ENCODE data around the gene USF1. TPM values are rescaled to one million over a fixed set of nuclear protein-coding genes. Genes with fewer than 3 reads are reported as not detected.

The USF1 gene
- total and polyA plus RNA-seq, 9 of the 15 experiments (the other 6 are each of a cell fraction or from before 2014, with no cell fraction given) = 7.4 to 60.2 (median 54.2) TPM

GRCh38 chr1:161013488-161014230 lies 32.1 kb downstream of the USF1 start (continued):
- peak in 1 of 2 experiments; percentile 69; a peak in 2 of 4 replicates for TF ChIP-seq ZNF318 (IDR thresholded peaks at IDR 0.05; ENCODE audit: borderline replicate concordance in 1 of 2, low read depth in 1 of 2)
- peak; percentile 78; the same call in 1 of the 2 replicates for TF ChIP-seq GATAD2A (IDR thresholded peaks at IDR 0.05)
- TF ChIP-seq MEIS2 (IDR thresholded peaks at IDR 0.05; ENCODE audit: partially characterized antibody) = peak; percentile 46
- peak; percentile 69 to 72; a peak in 3 of 4 replicates for TF ChIP-seq FOXK2 (conservative IDR thresholded peaks at IDR 0.05 in 1 of 2, IDR thresholded peaks at IDR 0.05 in 1 of 2; ENCODE audit: low read depth in 2 of 2)
- no peak for TF ChIP-seq POLR3G (IDR thresholded peaks at IDR 0.05; ENCODE audit: extremely low read depth, insufficient read length, insufficient replicate concordance)
- TF ChIP-seq CREBBP (IDR thresholded peaks at IDR 0.05; ENCODE audit: low read depth, low read length) = no peak
- no peak for TF ChIP-seq WHSC1 (IDR thresholded peaks at IDR 0.05; ENCODE audit: low read length)
- TF ChIP-seq RBM22 (IDR thresholded peaks at IDR 0.05; ENCODE audit: low read depth, low read length, poor library complexity, severe bottlenecking) = no peak
- TF ChIP-seq CREB1 (IDR thresholded peaks at IDR 0.05) = peak; percentile 85
- peak; percentile 59 for TF ChIP-seq CREB1 (CRISPR knock-in tag; IDR thresholded peaks at IDR 0.05)
- TF ChIP-seq SRSF7 (optimal IDR thresholded peaks at IDR 0.05; ENCODE audit: low read depth, low read length) = no peak
- TF ChIP-seq ZNF197 (CRISPR knock-in tag; IDR thresholded peaks at IDR 0.05; ENCODE audit: low read depth) = peak; percentile 31; the same call in 1 of the 2 replicates
- no peak for TF ChIP-seq RBM25 (IDR thresholded peaks at IDR 0.05; ENCODE audit: low read depth, low read length, severe bottlenecking)
- peak; percentile 67 for TF ChIP-seq SUPT5H (IDR thresholded peaks at IDR 0.05)
- TF ChIP-seq, protein P1, sequence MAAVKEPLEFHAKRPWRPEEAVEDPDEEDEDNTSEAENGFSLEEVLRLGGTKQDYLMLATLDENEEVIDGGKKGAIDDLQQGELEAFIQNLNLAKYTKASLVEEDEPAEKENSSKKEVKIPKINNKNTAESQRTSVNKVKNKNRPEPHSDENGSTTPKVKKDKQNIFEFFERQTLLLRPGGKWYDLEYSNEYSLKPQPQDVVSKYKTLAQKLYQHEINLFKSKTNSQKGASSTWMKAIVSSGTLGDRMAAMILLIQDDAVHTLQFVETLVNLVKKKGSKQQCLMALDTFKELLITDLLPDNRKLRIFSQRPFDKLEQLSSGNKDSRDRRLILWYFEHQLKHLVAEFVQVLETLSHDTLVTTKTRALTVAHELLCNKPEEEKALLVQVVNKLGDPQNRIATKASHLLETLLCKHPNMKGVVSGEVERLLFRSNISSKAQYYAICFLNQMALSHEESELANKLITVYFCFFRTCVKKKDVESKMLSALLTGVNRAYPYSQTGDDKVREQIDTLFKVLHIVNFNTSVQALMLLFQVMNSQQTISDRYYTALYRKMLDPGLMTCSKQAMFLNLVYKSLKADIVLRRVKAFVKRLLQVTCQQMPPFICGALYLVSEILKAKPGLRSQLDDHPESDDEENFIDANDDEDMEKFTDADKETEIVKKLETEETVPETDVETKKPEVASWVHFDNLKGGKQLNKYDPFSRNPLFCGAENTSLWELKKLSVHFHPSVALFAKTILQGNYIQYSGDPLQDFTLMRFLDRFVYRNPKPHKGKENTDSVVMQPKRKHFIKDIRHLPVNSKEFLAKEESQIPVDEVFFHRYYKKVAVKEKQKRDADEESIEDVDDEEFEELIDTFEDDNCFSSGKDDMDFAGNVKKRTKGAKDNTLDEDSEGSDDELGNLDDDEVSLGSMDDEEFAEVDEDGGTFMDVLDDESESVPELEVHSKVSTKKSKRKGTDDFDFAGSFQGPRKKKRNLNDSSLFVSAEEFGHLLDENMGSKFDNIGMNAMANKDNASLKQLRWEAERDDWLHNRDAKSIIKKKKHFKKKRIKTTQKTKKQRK (IDR thresholded peaks at IDR 0.05; ENCODE audit: borderline replicate concordance, low read depth, low read length) = no peak
- TF ChIP-seq SOX6 (IDR thresholded peaks at IDR 0.05) = peak; percentile 91
- TF ChIP-seq BHLHE40 (IDR thresholded peaks at IDR 0.05; ENCODE audit: low read length) = no peak; the same call in 1 of the 2 replicates
